Lower leg skin (tissue), 3 donors: ENCODE measurements around the gene BEST4.

ENCODE experiments used
- CTCF ChIP-seq, 3 donors: fragments of 450-650 bp; IDR thresholded peaks; one replicate each; pipeline ENCODE4 v1.5.1; 2016; ENCODE audit warnings: antibody characterized with exemption in 3 of 3, mild to moderate bottlenecking in 3 of 3, moderate library complexity in 2 of 3
- POLR2A ChIP-seq, 2 donors: fragments of 450-650 bp; IDR thresholded peaks; one replicate each; pipeline ENCODE4 v1.6.1; 2016 to 2017; ENCODE audit warnings: antibody characterized with exemption in 2 of 2, mild to moderate bottlenecking in 1 of 2, moderate library complexity in 1 of 2

GRCh38 chr1:44757420-44757819 lies 30.6 kb downstream of the BEST4 start:
- TF ChIP-seq CTCF (IDR thresholded peaks at IDR 0.05) (no peak), POLR2A (IDR thresholded peaks at IDR 0.05) (no peak)
